Mesothelial cell of epicardium (in vitro differentiated cells): ENCODE measurements around the gene AFAP1L2. TPM values are rescaled to one million over a fixed set of nuclear protein-coding genes. Genes with fewer than 3 reads are reported as not detected.

Experiments used
- DNase-seq, 2 experiments: peaks; one replicate each; pipeline ENCODE4 v3.0.0; 2021; ENCODE audit warnings: low spot score in 2 of 2; ENCODE audit not compliant: unreplicated experiment in 2 of 2
- H3K27ac Mint-ChIP-seq: 2 replicates; pipeline ENCODE4 v1.8.0; 2021; ENCODE audit warnings: mixed read lengths
- H3K27me3 Mint-ChIP-seq: 2 replicates; pipeline ENCODE4 v1.8.0; 2021; ENCODE audit warnings: low read depth, mixed read lengths
- H3K36me3 Mint-ChIP-seq: 2 replicates; pipeline ENCODE4 v1.8.0; 2021; ENCODE audit warnings: mixed read lengths
- H3K4me1 Mint-ChIP-seq: 2 replicates; pipeline ENCODE4 v1.8.0; 2021; ENCODE audit warnings: mixed read lengths
- H3K4me3 Mint-ChIP-seq: 2 replicates; pipeline ENCODE4 v1.8.0; 2021; ENCODE audit warnings: mild to moderate bottlenecking, moderate library complexity, mixed read lengths
- H3K9me3 Mint-ChIP-seq: 2 replicates; pipeline ENCODE4 v1.8.0; 2021; ENCODE audit warnings: mixed read lengths
- total RNA-seq: library from RNA; stranded (reverse); gene quantifications from 3 replicates; pipeline ENCODE4 v1.2.1, GENCODE V29; 2021
- TF ChIP-seq, protein P1 (sequence below): fragments of 200-600 bp; sonication (generic); IDR thresholded peaks from one replicate; pipeline ENCODE4 v1.5.0; 2021; ENCODE audit warnings: antibody characterized with exemption; ENCODE audit not compliant: unreplicated experiment

Gene AFAP1L2
- total RNA-seq, 1 donor from 2014 or later: 5.7 TPM

DNA sequence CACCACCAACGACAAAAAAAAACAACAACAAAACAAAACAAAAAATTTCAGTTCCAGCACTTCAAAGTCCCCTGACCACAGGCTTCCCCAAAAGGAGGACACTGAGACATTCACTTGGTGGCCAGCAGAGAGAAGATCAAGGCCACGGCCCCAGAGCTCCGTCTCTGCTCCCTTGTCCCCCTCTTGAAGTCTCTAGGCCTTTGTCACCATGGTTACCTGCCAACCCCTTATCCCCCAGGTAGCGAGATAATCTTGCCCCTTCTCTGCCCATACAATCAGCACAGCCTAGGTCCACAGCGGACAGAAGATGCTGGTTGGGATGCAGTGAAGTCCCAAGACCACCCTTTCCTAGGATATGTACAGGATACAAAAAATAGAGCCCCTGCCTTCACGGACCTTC is 30.7 kb downstream of the AFAP1L2 start:
- Mint-ChIP-seq H3K4me3 (no peak overlapping the region), H3K27ac (no peak overlapping the region), H3K9me3 (no peaks in the 10 kb centered on the region), H3K27me3 (no peaks in the 10 kb centered on the region), H3K4me1 (peaks cover 12% of the 10 kb centered on the region), H3K36me3 (no peaks in the 10 kb centered on the region)
- TF ChIP-seq, protein P1, sequence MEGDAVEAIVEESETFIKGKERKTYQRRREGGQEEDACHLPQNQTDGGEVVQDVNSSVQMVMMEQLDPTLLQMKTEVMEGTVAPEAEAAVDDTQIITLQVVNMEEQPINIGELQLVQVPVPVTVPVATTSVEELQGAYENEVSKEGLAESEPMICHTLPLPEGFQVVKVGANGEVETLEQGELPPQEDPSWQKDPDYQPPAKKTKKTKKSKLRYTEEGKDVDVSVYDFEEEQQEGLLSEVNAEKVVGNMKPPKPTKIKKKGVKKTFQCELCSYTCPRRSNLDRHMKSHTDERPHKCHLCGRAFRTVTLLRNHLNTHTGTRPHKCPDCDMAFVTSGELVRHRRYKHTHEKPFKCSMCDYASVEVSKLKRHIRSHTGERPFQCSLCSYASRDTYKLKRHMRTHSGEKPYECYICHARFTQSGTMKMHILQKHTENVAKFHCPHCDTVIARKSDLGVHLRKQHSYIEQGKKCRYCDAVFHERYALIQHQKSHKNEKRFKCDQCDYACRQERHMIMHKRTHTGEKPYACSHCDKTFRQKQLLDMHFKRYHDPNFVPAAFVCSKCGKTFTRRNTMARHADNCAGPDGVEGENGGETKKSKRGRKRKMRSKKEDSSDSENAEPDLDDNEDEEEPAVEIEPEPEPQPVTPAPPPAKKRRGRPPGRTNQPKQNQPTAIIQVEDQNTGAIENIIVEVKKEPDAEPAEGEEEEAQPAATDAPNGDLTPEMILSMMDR: no peak
- DNase-seq: no peak

DNA sequence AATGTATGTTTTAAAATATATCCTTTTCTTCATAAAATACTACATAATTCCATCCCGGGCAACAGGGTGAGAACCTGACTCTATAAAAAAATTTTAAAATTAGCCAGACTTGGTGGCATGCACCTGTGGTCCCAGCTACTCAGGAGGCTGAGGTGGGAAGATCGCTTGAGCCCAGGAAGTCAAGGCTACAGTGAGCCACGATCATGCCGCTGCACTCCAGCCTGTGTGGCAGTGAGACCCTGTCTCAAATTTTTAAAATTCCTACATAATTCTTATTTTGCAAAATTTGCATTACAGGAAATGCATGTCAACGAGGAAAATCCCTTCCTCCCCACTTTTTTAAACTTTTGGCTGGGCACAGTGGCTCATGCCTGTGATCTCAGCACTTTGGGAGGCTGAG is 31.3 kb downstream of the AFAP1L2 start:
- no peak overlapping the region for H3K4me3 Mint-ChIP-seq
- TF ChIP-seq, protein P1: no peak
- H3K36me3 Mint-ChIP-seq: no peaks in the 10 kb centered on the region
- peaks cover 17% of the 10 kb centered on the region for H3K4me1 Mint-ChIP-seq
- no peaks in the 10 kb centered on the region for H3K27me3 Mint-ChIP-seq
- H3K9me3 Mint-ChIP-seq: no peaks in the 10 kb centered on the region
- no peak for DNase-seq
- no peak overlapping the region for H3K27ac Mint-ChIP-seq

DNA sequence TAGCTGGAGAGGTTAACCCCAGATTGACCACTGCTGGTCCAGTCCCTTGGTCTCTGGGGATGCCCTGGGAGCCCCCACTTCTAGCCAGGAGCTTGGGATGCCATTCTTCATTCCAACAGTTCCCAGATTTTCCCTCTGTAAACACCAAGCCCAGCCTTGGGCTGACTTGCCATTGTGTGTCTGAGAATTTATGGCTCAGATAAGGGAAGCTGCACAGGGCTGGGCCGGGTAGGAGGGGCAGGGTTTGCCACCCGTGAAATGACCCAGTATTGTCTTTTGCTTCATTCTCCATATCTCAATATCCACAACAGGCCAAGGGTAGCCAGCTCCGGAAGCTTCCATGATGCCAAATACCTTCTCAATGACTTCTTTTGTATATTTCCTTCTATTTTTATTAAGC is 32.1 kb downstream of the AFAP1L2 start:
- Mint-ChIP-seq H3K4me1 (peaks cover 25% of the 10 kb centered on the region), H3K27me3 (no peaks in the 10 kb centered on the region), H3K27ac (no peak overlapping the region), H3K9me3 (no peaks in the 10 kb centered on the region), H3K4me3 (no peak overlapping the region), H3K36me3 (no peaks in the 10 kb centered on the region)
- no peak for DNase-seq
- TF ChIP-seq, protein P1: no peak

DNA sequence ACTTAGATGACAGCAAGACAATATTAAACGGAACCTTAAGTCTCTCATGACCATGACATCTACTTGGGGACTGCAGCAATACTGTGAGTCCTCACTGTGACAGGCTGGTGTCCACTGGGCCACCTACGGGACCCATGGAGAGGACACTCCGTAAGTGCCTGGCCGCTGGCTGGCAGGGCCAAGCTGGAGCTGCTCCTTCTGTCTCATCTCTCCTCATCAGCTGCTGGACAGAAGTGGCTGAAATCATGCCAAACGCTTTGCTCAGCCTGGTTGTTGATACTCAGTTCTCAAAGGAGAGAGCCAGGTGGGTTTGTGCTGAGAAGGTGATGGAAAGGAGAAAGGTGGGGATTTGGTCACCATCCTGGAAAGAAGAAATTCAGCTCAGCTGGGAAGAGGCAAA is 33.3 kb downstream of the AFAP1L2 start:
- Mint-ChIP-seq H3K4me1 (peaks cover 36% of the 10 kb centered on the region), H3K9me3 (no peaks in the 10 kb centered on the region), H3K27me3 (no peaks in the 10 kb centered on the region), H3K27ac (no peak overlapping the region), H3K36me3 (no peaks in the 10 kb centered on the region), H3K4me3 (no peak overlapping the region)
- no peak for DNase-seq
- TF ChIP-seq, protein P1: no peak

DNA sequence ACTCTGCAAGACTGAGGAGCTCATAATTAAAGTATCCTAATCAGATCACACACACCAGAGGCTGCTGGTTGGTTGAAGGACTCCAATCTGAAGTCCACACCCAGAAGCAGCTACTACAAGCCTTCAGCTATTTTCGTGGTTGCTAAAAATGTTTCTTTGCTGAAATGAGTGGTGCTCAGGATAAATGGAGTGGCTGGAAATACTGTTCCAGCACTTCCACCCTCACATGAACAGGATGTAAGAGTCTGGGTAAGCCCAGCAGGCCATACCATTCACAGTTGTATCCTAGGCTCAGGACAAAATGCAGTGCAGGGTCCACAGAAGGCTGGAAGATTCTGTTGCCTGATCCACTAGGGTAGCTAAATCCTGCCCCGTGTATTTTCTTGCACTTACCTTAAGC is 34.1 kb downstream of the AFAP1L2 start:
- Mint-ChIP-seq H3K27me3 (no peaks in the 10 kb centered on the region), H3K27ac (no peak overlapping the region), H3K4me1 (peaks cover 36% of the 10 kb centered on the region), H3K4me3 (no peak overlapping the region), H3K36me3 (no peaks in the 10 kb centered on the region), H3K9me3 (no peaks in the 10 kb centered on the region)
- TF ChIP-seq, protein P1: no peak
- no peak for DNase-seq

DNA sequence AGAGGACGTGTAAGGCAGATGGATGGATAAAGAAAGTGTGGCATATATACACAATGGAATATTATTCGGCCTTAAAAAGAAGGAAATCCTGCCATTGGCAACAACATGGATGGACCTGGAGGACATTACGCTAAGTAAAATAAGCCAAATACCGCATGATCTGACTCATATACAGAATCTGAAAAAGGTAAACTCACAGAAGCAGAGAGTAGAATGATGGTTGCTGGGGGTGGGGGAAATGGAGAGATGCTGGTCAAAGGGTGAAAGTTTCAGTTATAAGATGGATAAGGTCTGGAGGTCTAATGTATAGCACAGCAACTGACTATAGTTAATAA is 36.3 kb downstream of the AFAP1L2 start:
- Mint-ChIP-seq H3K27ac (peak overlapping the region; percentile 80), H3K4me3 (no peak overlapping the region), H3K36me3 (no peaks in the 10 kb centered on the region), H3K27me3 (no peaks in the 10 kb centered on the region), H3K9me3 (peaks cover 5% of the 10 kb centered on the region), H3K4me1 (peaks cover 24% of the 10 kb centered on the region)
- DNase-seq: no peak
- TF ChIP-seq, protein P1: no peak
